ENCODE results near the gene SSTR3.
"Not testable (repeated sequence)": the region's sequence is repeated elsewhere in the genome, so short reads cannot be mapped to it uniquely, and the experiment has no call there.

The SSTR3 gene

GRCh38 chr22:37213218-37213855 is 1.1 kb upstream of the SSTR3 start:
- in situ Hi-C loops (cut with MboI; ENCODE audit: low sequenced_read_pairs): no loop called here

GRCh38 chr22:37211866-37212173 is 457 bp downstream of the SSTR3 start:
- in situ Hi-C loops (cut with MboI; ENCODE audit: low sequenced_read_pairs): no loop called here

GRCh38 chr22:37211075-37211865 is 1.0 kb downstream of the SSTR3 start:
- in situ Hi-C loops (cut with MboI; ENCODE audit: low sequenced_read_pairs): no loop called here

GRCh38 chr22:37210041-37210803 is 2.1 kb downstream of the SSTR3 start:
- in situ Hi-C loops (cut with MboI; ENCODE audit: low sequenced_read_pairs): no loop called here

- in situ Hi-C loops (cut with MboI; ENCODE audit: low sequenced_read_pairs): no loop called here
These were observed 3.0 kb downstream of the SSTR3 start for GRCh38 chr22:37209140-37209845.

GRCh38 chr22:37208401-37209139 is 3.7 kb downstream of the SSTR3 start:
- in situ Hi-C loops (cut with MboI; ENCODE audit: low sequenced_read_pairs): no loop called here

- in situ Hi-C loops (cut with MboI; ENCODE audit: low sequenced_read_pairs): no loop called here
These were observed 4.3 kb downstream of the SSTR3 start for GRCh38 chr22:37207981-37208380.

GRCh38 chr22:37206841-37207821 is 5.1 kb downstream of the SSTR3 start:
- in situ Hi-C loops (cut with MboI; ENCODE audit: low sequenced_read_pairs): no loop called here

- in situ Hi-C loops (cut with MboI; ENCODE audit: low sequenced_read_pairs): no loop called here
These were observed 6.0 kb downstream of the SSTR3 start for GRCh38 chr22:37206118-37206840.

GRCh38 chr22:37205046-37205445 is 7.2 kb downstream of the SSTR3 start:
- in situ Hi-C loops (cut with MboI; ENCODE audit: low sequenced_read_pairs): no loop called here

- in situ Hi-C loops (cut with MboI; ENCODE audit: low sequenced_read_pairs): no loop called here
These were observed 8.1 kb downstream of the SSTR3 start for GRCh38 chr22:37204045-37204655.

GRCh38 chr22:37203354-37204044 is 8.8 kb downstream of the SSTR3 start:
- in situ Hi-C loops (cut with MboI; ENCODE audit: low sequenced_read_pairs): no loop called here

- in situ Hi-C loops (cut with MboI; ENCODE audit: low sequenced_read_pairs): no loop called here
These were observed 9.6 kb downstream of the SSTR3 start for GRCh38 chr22:37202716-37203115.

GRCh38 chr22:37202001-37202555 is 10.2 kb downstream of the SSTR3 start:
- in situ Hi-C loops (cut with MboI; ENCODE audit: low sequenced_read_pairs): no loop called here

GRCh38 chr22:37201443-37201820 is 10.8 kb downstream of the SSTR3 start:
- in situ Hi-C loops (cut with MboI; ENCODE audit: low sequenced_read_pairs): not testable (repeated sequence)

- in situ Hi-C loops (cut with MboI; ENCODE audit: low sequenced_read_pairs): no loop called here
These were observed 12.5 kb downstream of the SSTR3 start for GRCh38 chr22:37199760-37200108.

GRCh38 chr22:37199103-37199759 is 13.0 kb downstream of the SSTR3 start:
- in situ Hi-C loops (cut with MboI; ENCODE audit: low sequenced_read_pairs): no loop called here
